ENCODE results near the gene CIB4.
"Not testable (repeated sequence)": the region's sequence is repeated elsewhere in the genome, so short reads cannot be mapped to it uniquely, and the experiment has no call there.

CIB4 gene

GRCh38 chr2:26665296-26665695 lies 24.1 kb upstream of the CIB4 start:
- not testable (repeated sequence) for DNase-seq

GRCh38 chr2:26660363-26660962 lies 19.3 kb upstream of the CIB4 start:
- DNase-seq: no peak

GRCh38 chr2:26658691-26659346 lies 17.7 kb upstream of the CIB4 start:
- no peak for DNase-seq

- DNase-seq: no peak
Measured at GRCh38 chr2:26657265-26657664, 16.1 kb upstream of the CIB4 start.

GRCh38 chr2:26655611-26656195 lies 14.5 kb upstream of the CIB4 start:
- DNase-seq: no peak

GRCh38 chr2:26655120-26655519 lies 14.0 kb upstream of the CIB4 start:
- not testable (repeated sequence) for DNase-seq

GRCh38 chr2:26654061-26654340 lies 12.8 kb upstream of the CIB4 start:
- DNase-seq: no peak

- no peak for DNase-seq
Measured at GRCh38 chr2:26653207-26654060, 12.3 kb upstream of the CIB4 start.

GRCh38 chr2:26652361-26653041 lies 11.3 kb upstream of the CIB4 start:
- DNase-seq: peak; percentile 78

- DNase-seq: no peak
Measured at GRCh38 chr2:26651799-26652198, 10.6 kb upstream of the CIB4 start.

GRCh38 chr2:26651470-26651771 lies 10.3 kb upstream of the CIB4 start:
- no peak for DNase-seq

GRCh38 chr2:26650713-26651469 lies 9.7 kb upstream of the CIB4 start:
- DNase-seq: no peak

- no peak for DNase-seq
Measured at GRCh38 chr2:26649992-26650712, 9.0 kb upstream of the CIB4 start.

GRCh38 chr2:26649322-26649721 lies 8.2 kb upstream of the CIB4 start:
- no peak for DNase-seq

GRCh38 chr2:26648516-26648915 lies 7.3 kb upstream of the CIB4 start:
- no peak for DNase-seq

- no peak for DNase-seq
Measured at GRCh38 chr2:26647981-26648380, 6.8 kb upstream of the CIB4 start.

GRCh38 chr2:26646986-26647672 lies 6.0 kb upstream of the CIB4 start:
- DNase-seq: no peak

GRCh38 chr2:26645762-26646161 lies 4.6 kb upstream of the CIB4 start:
- no peak for DNase-seq

- no peak for DNase-seq
Measured at GRCh38 chr2:26644188-26644835, 3.1 kb upstream of the CIB4 start.

- DNase-seq: no peak
Measured at GRCh38 chr2:26642429-26642828, 1.3 kb upstream of the CIB4 start.

GRCh38 chr2:26640331-26640745 lies 828 bp downstream of the CIB4 start:
- no peak for DNase-seq
